Small intestine (tissue), 7 donors: ENCODE measurements around the gene TEC. TPM values are rescaled to one million over a fixed set of nuclear protein-coding genes. Genes with fewer than 3 reads are reported as not detected.
"Not testable (repeated sequence)": the region's sequence is repeated elsewhere in the genome, so short reads cannot be mapped to it uniquely, and the experiment has no call there.

Source experiments
- DNase-seq, 2 donors: peaks; one replicate each; pipeline versions ENCODE4 v3.0.0 to v3.0.0-alpha.2; 2013
- FAIRE-seq: peaks from 2 replicates; lab custom pipeline; 2012; peaks lifted over from hg19 to GRCh38; lab: Jason Lieb, UNC
- H3K27ac ChIP-seq, 3 donors: one replicate each; pipeline ENCODE4 v1.5.1; 2013; ENCODE audit warnings: low read length in 2 of 3, mild to moderate bottlenecking in 2 of 3, control low read depth in 1 of 3, inconsistent platforms in 1 of 3, low read depth in 1 of 3, moderate library complexity in 1 of 3
- H3K27me3 ChIP-seq, 3 donors: one replicate each; pipeline ENCODE4 v1.6.1; 2013; ENCODE audit warnings: low read length in 3 of 3, inconsistent platforms in 1 of 3; ENCODE audit not compliant: control insufficient read depth in 3 of 3, insufficient read depth in 3 of 3
- H3K36me3 ChIP-seq, 3 donors: one replicate each; pipeline ENCODE4 v1.6.1; 2013; ENCODE audit warnings: low read length in 3 of 3, inconsistent platforms in 1 of 3, low read depth in 1 of 3, mild to moderate bottlenecking in 1 of 3, moderate library complexity in 1 of 3; ENCODE audit not compliant: control insufficient read depth in 3 of 3, insufficient read depth in 2 of 3
- H3K4me1 ChIP-seq, 3 donors: one replicate each; pipeline ENCODE4 v1.6.1; 2013; ENCODE audit warnings: low read length in 2 of 3, inconsistent platforms in 1 of 3, low read depth in 1 of 3, mild to moderate bottlenecking in 1 of 3, moderate library complexity in 1 of 3; ENCODE audit not compliant: control insufficient read depth in 3 of 3, insufficient read depth in 2 of 3
- H3K4me3 ChIP-seq, 3 donors: one replicate each; pipeline ENCODE4 v1.5.1; 2013; ENCODE audit warnings: low read length in 3 of 3, control low read depth in 1 of 3, inconsistent platforms in 1 of 3, low read depth in 1 of 3, mild to moderate bottlenecking in 1 of 3, moderate library complexity in 1 of 3
- H3K9me3 ChIP-seq, 2 donors: one replicate each; pipeline ENCODE4 v1.6.1; 2013; ENCODE audit warnings: low read depth in 1 of 2, low read length in 1 of 2; ENCODE audit not compliant: control insufficient read depth in 2 of 2, insufficient read depth in 1 of 2
- WGBS, 3 donors: extraction: QIAGEN DNeasy Blood & Tissue Kit; methylation state at CpG; one replicate each; pipeline ENCODE4 v1.1.7; 2013; 5-methylcytosine and 5-hydroxymethylcytosine counted together
- polyA plus RNA-seq, 4 donors: library from polyadenylated mRNA; stranded (reverse) in 3 of 4; unstranded in 1 of 4; fragments of 200-250 nt in 3 of 4; fragments of 120-200 nt in 1 of 4; gene quantifications; one replicate each; pipeline versions ENCODE4 v1.2.1 to v1.2.3, GENCODE V29; 2013
- donor health status: healthy with polysubstance abuse.
- donor health status: control.
- donor health status: control.
- donor health status: Bipolar disorder and iron deficiency.
- donor health status: healthy.

TEC gene
- polyA plus RNA-seq, 4 donors = 1.3 to 4.5 (median 3.3) TPM

- no peak for FAIRE-seq
Measured at GRCh38 chr4:48227662-48228061, 42.0 kb downstream of the TEC start.

GRCh38 chr4:48226199-48226598, 43.4 kb downstream of the TEC start:
- DNase-seq = no peak
- no peak overlapping the region for H3K4me3 ChIP-seq
- WGBS, 3 donors = 81 to 96% (median 87%) methylated on average over 4 of the region's 4 CpGs
- no peaks in the 10 kb centered on the region for H3K4me1 ChIP-seq
- FAIRE-seq = no peak
- H3K9me3 ChIP-seq = no peaks in the 10 kb centered on the region
- H3K36me3 ChIP-seq = peaks cover 0 to 10% (median 0%) of the 10 kb centered on the region in 3 donors
- H3K27ac ChIP-seq = no peak overlapping the region
- no peaks in the 10 kb centered on the region for H3K27me3 ChIP-seq

More at GRCh38 chr4:48227662-48228061, 42.0 kb downstream of the TEC start:
- Histone ChIP-seq H3K36me3 (peaks cover 0 to 10% (median 0%) of the 10 kb centered on the region in 3 donors), H3K27me3 (no peaks in the 10 kb centered on the region), H3K9me3 (no peaks in the 10 kb centered on the region), H3K4me1 (no peaks in the 10 kb centered on the region), H3K4me3 (no peak overlapping the region), H3K27ac (no peak overlapping the region)
- no peak for DNase-seq
- WGBS, 3 donors = 56 to 84% (median 78%) methylated on average over 4 of the region's 4 CpGs

- peaks cover 0 to 10% (median 0%) of the 10 kb centered on the region in 3 donors for H3K36me3 ChIP-seq
- FAIRE-seq (no peak), DNase-seq (no peak)
- H3K27ac ChIP-seq = no peak overlapping the region
- H3K27me3 ChIP-seq = no peaks in the 10 kb centered on the region
- 86 to 94% (median 91%) methylated on average over 7 of the region's 7 CpGs for WGBS, 3 donors
- H3K9me3 ChIP-seq = no peaks in the 10 kb centered on the region
- H3K4me1 ChIP-seq = no peaks in the 10 kb centered on the region
- no peak overlapping the region for H3K4me3 ChIP-seq
Measured at GRCh38 chr4:48225368-48226141, 44.1 kb downstream of the TEC start.

GRCh38 chr4:48224606-48225005, 45.0 kb downstream of the TEC start:
- H3K27me3 ChIP-seq = no peaks in the 10 kb centered on the region
- FAIRE-seq (no peak), DNase-seq (no peak)
- no peak overlapping the region for H3K27ac ChIP-seq
- 82 to 90% (median 89%) methylated on average over 5 of the region's 5 CpGs for WGBS, 3 donors
- no peaks in the 10 kb centered on the region for H3K9me3 ChIP-seq
- H3K36me3 ChIP-seq = peaks cover 0 to 10% (median 0%) of the 10 kb centered on the region in 3 donors
- H3K4me3 ChIP-seq = no peak overlapping the region
- no peaks in the 10 kb centered on the region for H3K4me1 ChIP-seq

GRCh38 chr4:48223633-48224295, 45.9 kb downstream of the TEC start:
- WGBS, 3 donors = 59 to 82% (median 76%) methylated on average over 3 of the region's 3 CpGs
- no peaks in the 10 kb centered on the region for H3K4me1 ChIP-seq
- FAIRE-seq (no peak), DNase-seq (no peak)
- H3K36me3 ChIP-seq = peaks cover 0 to 10% (median 0%) of the 10 kb centered on the region in 3 donors
- H3K9me3 ChIP-seq = no peaks in the 10 kb centered on the region
- no peaks in the 10 kb centered on the region for H3K27me3 ChIP-seq
- H3K27ac ChIP-seq = no peak overlapping the region
- H3K4me3 ChIP-seq = no peak overlapping the region

- FAIRE-seq = no peak
- no peak for DNase-seq
- no peaks in the 10 kb centered on the region for H3K9me3 ChIP-seq
- no peaks in the 10 kb centered on the region for H3K27me3 ChIP-seq
- H3K27ac ChIP-seq = no peak overlapping the region
- H3K4me1 ChIP-seq = no peaks in the 10 kb centered on the region
- no peak overlapping the region for H3K4me3 ChIP-seq
- WGBS, 3 donors = 85 to 89% (median 85%) methylated on average over 2 of the region's 2 CpGs
- peaks cover 0 to 7% (median 0%) of the 10 kb centered on the region in 3 donors for H3K36me3 ChIP-seq
Measured at GRCh38 chr4:48222491-48222890, 47.1 kb downstream of the TEC start.

- not testable (repeated sequence) for DNase-seq, H3K27me3 ChIP-seq, H3K4me1 ChIP-seq, H3K9me3 ChIP-seq, H3K27ac ChIP-seq, FAIRE-seq, H3K36me3 ChIP-seq, H3K4me3 ChIP-seq
- WGBS, 3 donors = 75 to 87% (median 77%) methylated on average over 8 of the region's 8 CpGs
Measured at GRCh38 chr4:48219430-48219829, 50.2 kb downstream of the TEC start.

- H3K4me1 ChIP-seq = no peaks in the 10 kb centered on the region
- no peak overlapping the region for H3K27ac ChIP-seq
- H3K36me3 ChIP-seq = no peaks in the 10 kb centered on the region
- no peak overlapping the region for H3K4me3 ChIP-seq
- DNase-seq (no peak), FAIRE-seq (no peak)
- no peaks in the 10 kb centered on the region for H3K9me3 ChIP-seq
- H3K27me3 ChIP-seq = no peaks in the 10 kb centered on the region
- 93 to 100% (median 100%) methylated on average over 1 of the region's 1 CpG for WGBS, 3 donors
Measured at GRCh38 chr4:48216563-48216962, 53.1 kb downstream of the TEC start.
